ENCODE results near the gene RHBDD1.

The RHBDD1 gene

DNA sequence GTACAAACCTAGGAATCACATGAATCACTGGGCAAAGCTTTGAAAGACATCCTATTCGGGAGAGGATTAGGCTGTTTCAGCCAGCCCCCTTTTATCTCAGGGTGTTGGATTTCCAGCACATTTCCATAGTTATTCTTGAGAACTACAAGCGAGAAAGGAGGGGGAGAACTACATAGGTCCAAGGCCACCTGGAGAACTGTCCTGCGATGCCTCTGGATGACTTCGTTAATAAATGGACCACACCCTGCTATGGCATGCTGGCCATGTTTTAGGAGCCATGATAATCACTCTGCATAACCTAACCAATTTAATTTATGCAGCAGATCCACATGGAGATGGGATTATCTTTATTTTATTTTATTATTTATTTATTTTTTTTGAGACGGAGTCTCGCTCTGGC lies 29.9 kb downstream of the RHBDD1 start:
- H3K9me3 ChIP-seq (ENCODE audit: control insufficient read depth, insufficient read depth, low read length): no peaks in the 10 kb centered on the region
- H3K9me2 ChIP-seq (replicated peaks; ENCODE audit: control insufficient read depth, low read length): no peaks in the 10 kb centered on the region
- H3K4me1 ChIP-seq (ENCODE audit: control insufficient read depth, low read length): peaks cover 23% of the 10 kb centered on the region
- H3K27me3 ChIP-seq (ENCODE audit: control insufficient read depth, low read length): no peaks in the 10 kb centered on the region
- no peak for TF ChIP-seq EZH2phosphoT487 (IDR thresholded peaks at IDR 0.05; ENCODE audit: borderline replicate concordance, low read length)
- TF ChIP-seq CTCF (IDR thresholded peaks at IDR 0.05; ENCODE audit: low read depth, low read length, poor library complexity, severe bottlenecking): no peak
- no peaks in the 10 kb centered on the region for H3F3A ChIP-seq (ENCODE audit: control insufficient read depth, insufficient read depth)
- no peaks in the 10 kb centered on the region for H4K20me1 ChIP-seq (ENCODE audit: control insufficient read depth, insufficient read depth, low read depth, low read length)
- H3K4me3 ChIP-seq (ENCODE audit: low read length): no peak overlapping the region
- H3K27ac ChIP-seq (ENCODE audit: low read depth, low read length): no peak overlapping the region
- H3K4me2 ChIP-seq (ENCODE audit: low read length): no peak overlapping the region
- peaks cover 31% of the 10 kb centered on the region for H3K36me3 ChIP-seq (ENCODE audit: control insufficient read depth, low read length)
- H3K79me2 ChIP-seq (ENCODE audit: control insufficient read depth, low read length): no peaks in the 10 kb centered on the region

DNA sequence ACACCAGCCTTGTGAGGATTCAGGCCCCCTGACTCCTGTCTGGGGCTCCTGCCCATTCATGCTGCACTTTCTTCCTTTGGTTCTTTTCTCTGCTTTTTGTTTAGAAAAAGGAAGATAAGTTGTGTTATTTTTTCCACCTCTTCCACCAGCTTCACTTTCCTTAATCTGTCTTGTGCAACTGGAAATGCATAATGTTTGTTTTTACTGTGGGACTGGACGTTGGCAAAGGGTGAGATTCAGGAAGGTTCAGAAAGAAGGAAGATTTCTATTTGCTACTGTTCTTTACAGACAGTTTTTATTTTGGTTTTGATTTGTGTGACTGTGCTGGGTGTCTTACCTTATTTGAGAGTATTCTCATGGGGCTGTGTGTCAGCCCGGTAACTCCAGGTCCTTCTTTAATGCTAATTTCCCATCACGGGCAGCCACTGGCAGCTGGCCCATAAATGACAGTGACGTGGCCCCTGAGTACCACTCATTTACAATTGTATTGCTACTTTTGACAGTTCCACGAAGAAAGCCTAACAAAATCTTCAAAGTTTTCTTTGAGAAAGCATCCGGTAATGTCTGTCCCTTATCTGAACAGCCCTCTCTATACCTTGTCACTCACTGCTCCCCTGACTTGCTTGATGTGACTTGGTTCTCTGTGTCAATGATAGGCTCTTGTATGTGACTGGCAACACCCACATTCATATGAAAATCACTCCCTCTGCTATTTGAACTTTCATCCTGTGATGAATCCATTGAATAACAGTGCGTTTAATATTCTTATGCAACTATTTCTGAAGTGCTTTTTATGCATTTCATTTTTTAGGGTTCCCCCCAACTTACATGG lies 32.7 kb downstream of the RHBDD1 start:
- Histone ChIP-seq H4K20me1 (ENCODE audit: control insufficient read depth, insufficient read depth, low read depth, low read length) (no peaks in the 10 kb centered on the region), H3K27me3 (ENCODE audit: control insufficient read depth, low read length) (no peaks in the 10 kb centered on the region), H3F3A (ENCODE audit: control insufficient read depth, insufficient read depth) (no peaks in the 10 kb centered on the region), H3K4me2 (ENCODE audit: low read length) (no peak overlapping the region), H3K79me2 (ENCODE audit: control insufficient read depth, low read length) (no peaks in the 10 kb centered on the region), H3K9me3 (ENCODE audit: control insufficient read depth, insufficient read depth, low read length) (no peaks in the 10 kb centered on the region), H3K4me3 (ENCODE audit: low read length) (no peak overlapping the region), H3K27ac (ENCODE audit: low read depth, low read length) (no peak overlapping the region), H3K9me2 (replicated peaks; ENCODE audit: control insufficient read depth, low read length) (no peaks in the 10 kb centered on the region), H3K36me3 (ENCODE audit: control insufficient read depth, low read length) (peaks cover 31% of the 10 kb centered on the region), H3K4me1 (ENCODE audit: control insufficient read depth, low read length) (no peaks in the 10 kb centered on the region)
- TF ChIP-seq EZH2phosphoT487 (IDR thresholded peaks at IDR 0.05; ENCODE audit: borderline replicate concordance, low read length): no peak
- no peak for TF ChIP-seq CTCF (IDR thresholded peaks at IDR 0.05; ENCODE audit: low read depth, low read length, poor library complexity, severe bottlenecking)

DNA sequence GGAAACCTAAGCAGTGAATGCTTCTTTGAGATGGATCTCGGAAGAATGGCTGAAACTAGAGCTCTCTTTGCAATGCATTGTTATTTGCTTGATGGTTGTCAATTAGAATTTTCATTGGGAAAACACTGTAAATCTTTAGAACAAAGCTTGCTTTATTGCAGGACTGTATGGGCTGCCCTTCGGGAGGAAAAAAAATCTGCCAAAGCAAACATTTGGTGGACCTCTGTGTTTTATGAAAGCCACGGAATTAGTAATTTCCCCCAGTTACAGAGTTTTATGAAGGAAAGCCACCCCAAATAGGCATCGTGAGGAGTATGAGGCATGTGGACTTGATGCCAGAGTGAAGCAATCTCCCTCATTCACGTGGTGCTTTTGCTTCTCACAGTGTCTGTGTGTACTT lies 33.5 kb downstream of the RHBDD1 start:
- peaks cover 31% of the 10 kb centered on the region; the same call in 1 of the 2 replicates for H3K36me3 ChIP-seq (ENCODE audit: control insufficient read depth, low read length)
- H3K79me2 ChIP-seq (ENCODE audit: control insufficient read depth, low read length): no peaks in the 10 kb centered on the region
- no peaks in the 10 kb centered on the region for H3K9me3 ChIP-seq (ENCODE audit: control insufficient read depth, insufficient read depth, low read length)
- no peaks in the 10 kb centered on the region for H3K9me2 ChIP-seq (replicated peaks; ENCODE audit: control insufficient read depth, low read length)
- no peaks in the 10 kb centered on the region for H3K4me1 ChIP-seq (ENCODE audit: control insufficient read depth, low read length)
- no peak overlapping the region for H3K4me2 ChIP-seq (ENCODE audit: low read length)
- no peaks in the 10 kb centered on the region for H3F3A ChIP-seq (ENCODE audit: control insufficient read depth, insufficient read depth)
- no peak overlapping the region for H3K4me3 ChIP-seq (ENCODE audit: low read length)
- TF ChIP-seq EZH2phosphoT487 (IDR thresholded peaks at IDR 0.05; ENCODE audit: borderline replicate concordance, low read length): no peak
- no peak for TF ChIP-seq CTCF (IDR thresholded peaks at IDR 0.05; ENCODE audit: low read depth, low read length, poor library complexity, severe bottlenecking)
- H3K27me3 ChIP-seq (ENCODE audit: control insufficient read depth, low read length): no peaks in the 10 kb centered on the region
- no peaks in the 10 kb centered on the region for H4K20me1 ChIP-seq (ENCODE audit: control insufficient read depth, insufficient read depth, low read depth, low read length)
- no peak overlapping the region for H3K27ac ChIP-seq (ENCODE audit: low read depth, low read length)
